ENCODE results near the gene ANKRD1. TPM values are rescaled to one million over a fixed set of nuclear protein-coding genes. Genes with fewer than 3 reads are reported as not detected.
A peak's percentile ranks its signal among the peaks of the same experiment; 100 is the strongest.

ANKRD1 gene
- total and polyA plus RNA-seq, 8 donors, result 0.73 to 12.5 (median 1.5) TPM; not detected in 3

DNA sequence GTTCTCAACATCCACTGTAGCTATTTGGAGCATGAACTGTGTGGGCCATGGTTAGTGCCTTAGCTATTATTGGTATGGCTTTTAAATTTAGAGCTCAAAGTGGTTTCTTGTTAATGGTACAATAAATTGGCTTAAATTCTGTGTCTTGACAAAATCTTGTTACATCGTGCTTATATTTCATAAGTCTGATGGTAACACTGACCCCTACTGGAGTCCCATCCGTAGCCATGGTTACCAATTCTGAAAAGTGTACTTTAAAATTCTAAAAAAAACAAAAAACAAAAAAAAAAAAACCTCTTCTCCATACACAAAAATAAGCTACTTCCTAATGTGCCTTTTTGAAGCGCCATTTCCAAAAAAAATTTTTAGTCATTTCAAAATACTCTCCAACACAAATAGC is 55.5 kb downstream of the ANKRD1 start:
- peaks cover 0 to 5% (median 0%) of the 10 kb centered on the region in 4 donors for H3K9me3 ChIP-seq
- TF ChIP-seq POLR2A (IDR thresholded peaks at IDR 0.05) (no peak), POLR2AphosphoS5 (IDR thresholded peaks at IDR 0.05) (no peak), EP300 (IDR thresholded peaks at IDR 0.05) (no peak)
- TF ChIP-seq, protein P1, sequence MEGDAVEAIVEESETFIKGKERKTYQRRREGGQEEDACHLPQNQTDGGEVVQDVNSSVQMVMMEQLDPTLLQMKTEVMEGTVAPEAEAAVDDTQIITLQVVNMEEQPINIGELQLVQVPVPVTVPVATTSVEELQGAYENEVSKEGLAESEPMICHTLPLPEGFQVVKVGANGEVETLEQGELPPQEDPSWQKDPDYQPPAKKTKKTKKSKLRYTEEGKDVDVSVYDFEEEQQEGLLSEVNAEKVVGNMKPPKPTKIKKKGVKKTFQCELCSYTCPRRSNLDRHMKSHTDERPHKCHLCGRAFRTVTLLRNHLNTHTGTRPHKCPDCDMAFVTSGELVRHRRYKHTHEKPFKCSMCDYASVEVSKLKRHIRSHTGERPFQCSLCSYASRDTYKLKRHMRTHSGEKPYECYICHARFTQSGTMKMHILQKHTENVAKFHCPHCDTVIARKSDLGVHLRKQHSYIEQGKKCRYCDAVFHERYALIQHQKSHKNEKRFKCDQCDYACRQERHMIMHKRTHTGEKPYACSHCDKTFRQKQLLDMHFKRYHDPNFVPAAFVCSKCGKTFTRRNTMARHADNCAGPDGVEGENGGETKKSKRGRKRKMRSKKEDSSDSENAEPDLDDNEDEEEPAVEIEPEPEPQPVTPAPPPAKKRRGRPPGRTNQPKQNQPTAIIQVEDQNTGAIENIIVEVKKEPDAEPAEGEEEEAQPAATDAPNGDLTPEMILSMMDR (IDR thresholded peaks at IDR 0.05), result peak in 1 of 7 experiments; percentile 6
- no peaks in the 10 kb centered on the region for H3K4me1 ChIP-seq
- peaks cover 0 to 21% (median 6%) of the 10 kb centered on the region in 3 donors for H3K27me3 ChIP-seq
- H3K4me3 ChIP-seq, result no peak overlapping the region
- 25 to 35% (median 34%) methylated on average over 3 of the region's 3 CpGs for WGBS, 5 donors
- peak in 1 of 2 donors; percentile 39 for DNase-seq
- H3K27ac ChIP-seq, result no peak overlapping the region
- intact Hi-C loops (cut with DNase I; ENCODE audit: low total_unique reads), result loop anchor here (10.0 kb wide), 1 partner anchor 111 kb away; no protein-coding TSS in a partner anchor
- H3K36me3 ChIP-seq, result no peaks in the 10 kb centered on the region

DNA sequence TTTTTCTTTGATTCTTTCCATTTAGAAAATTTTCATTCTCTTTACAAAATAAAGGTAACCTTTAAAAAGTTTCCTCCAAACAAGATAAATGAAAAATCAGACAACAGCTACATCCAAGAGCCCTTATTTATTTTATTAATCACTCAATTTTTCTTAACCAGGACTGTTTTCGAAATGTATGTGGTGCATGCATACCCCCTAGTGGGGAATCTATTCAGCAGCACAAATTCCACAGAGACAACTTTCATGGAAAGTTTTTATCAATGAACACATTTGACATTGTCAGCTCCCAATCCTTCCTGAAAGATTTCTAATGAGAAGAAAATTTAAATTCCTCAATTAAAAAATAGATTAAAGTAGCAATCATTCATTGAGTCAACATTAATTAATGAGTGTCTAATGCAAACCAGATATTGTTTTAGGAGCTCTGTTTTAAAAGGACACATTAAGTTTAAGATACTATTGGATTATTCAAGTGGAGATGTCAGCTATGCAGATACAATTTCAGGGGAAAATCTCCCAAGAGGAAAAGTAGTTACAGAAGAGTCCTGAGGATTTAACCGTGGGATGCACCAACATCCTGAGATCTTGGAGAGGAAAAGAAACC is 57.9 kb downstream of the ANKRD1 start:
- TF ChIP-seq, protein P1 (IDR thresholded peaks at IDR 0.05), result peak in 4 of 7 experiments; percentile 45 to 61 (median 51)
- TF ChIP-seq POLR2AphosphoS5 (IDR thresholded peaks at IDR 0.05) (no peak), EP300 (IDR thresholded peaks at IDR 0.05) (no peak)
- H3K27me3 ChIP-seq, result peaks cover 0 to 22% (median 6%) of the 10 kb centered on the region in 3 donors
- no peak overlapping the region for H3K4me3 ChIP-seq
- 22 to 37% (median 34%) methylated on average over 2 of the region's 2 CpGs for WGBS, 5 donors
- peaks cover 0 to 11% (median 8%) of the 10 kb centered on the region in 4 donors for H3K4me1 ChIP-seq
- H3K36me3 ChIP-seq, result no peaks in the 10 kb centered on the region
- intact Hi-C loops (cut with DNase I; ENCODE audit: low total_unique reads), result loop anchor here (10.0 kb wide), 1 partner anchor 108 kb away; no protein-coding TSS in a partner anchor
- H3K9me3 ChIP-seq, result no peaks in the 10 kb centered on the region
- no peak overlapping the region for H3K27ac ChIP-seq
- DNase-seq, result peak in 1 of 2 donors; percentile 62

Small RNA genes lying within 50 kb of the gene (small RNA-seq; reads per million reads assigned to genes)
- 0 reads per million in 4 donors for gene RF00019
- gene RNU6-740P, result 0 reads per million in 4 donors

Other genes with a start within 250 kb of the ANKRD1 start
- 1 to 10 TPM in 3 of 5 donors, not detected in 2; 3.0 to 7.1 (median 5.5) TPM for gene HTR7, start 63.0 kb downstream of the ANKRD1 start, total RNA-seq
- under 1 TPM; 0.28 to 0.56 (median 0.31) TPM for gene HTR7, start 63.0 kb downstream of the ANKRD1 start, polyA plus RNA-seq
- gene RPP30, start 49.1 kb downstream of the ANKRD1 start, total RNA-seq, result 10 to 100 TPM in 4 of 5 donors, 1 to 10 TPM in 1; 8.8 to 53.4 (median 19.2) TPM
- gene RPP30, start 49.1 kb downstream of the ANKRD1 start, polyA plus RNA-seq, result 10 to 100 TPM; 28.9 to 33.9 (median 32.3) TPM